HG02588 (cell line): Measurements from ENCODE around the gene HLCS.
"Not testable (repeated sequence)": the region's sequence is repeated elsewhere in the genome, so short reads cannot be mapped to it uniquely, and the experiment has no call there.

Experiments
- ATAC-seq: cut with Tn5 transposase; IDR thresholded peaks from one replicate; pipeline ENCODE4 v1.9.1; 2021; ENCODE audit warnings: mild to moderate bottlenecking, moderate library complexity; ENCODE audit not compliant: unreplicated experiment

The HLCS gene

DNA sequence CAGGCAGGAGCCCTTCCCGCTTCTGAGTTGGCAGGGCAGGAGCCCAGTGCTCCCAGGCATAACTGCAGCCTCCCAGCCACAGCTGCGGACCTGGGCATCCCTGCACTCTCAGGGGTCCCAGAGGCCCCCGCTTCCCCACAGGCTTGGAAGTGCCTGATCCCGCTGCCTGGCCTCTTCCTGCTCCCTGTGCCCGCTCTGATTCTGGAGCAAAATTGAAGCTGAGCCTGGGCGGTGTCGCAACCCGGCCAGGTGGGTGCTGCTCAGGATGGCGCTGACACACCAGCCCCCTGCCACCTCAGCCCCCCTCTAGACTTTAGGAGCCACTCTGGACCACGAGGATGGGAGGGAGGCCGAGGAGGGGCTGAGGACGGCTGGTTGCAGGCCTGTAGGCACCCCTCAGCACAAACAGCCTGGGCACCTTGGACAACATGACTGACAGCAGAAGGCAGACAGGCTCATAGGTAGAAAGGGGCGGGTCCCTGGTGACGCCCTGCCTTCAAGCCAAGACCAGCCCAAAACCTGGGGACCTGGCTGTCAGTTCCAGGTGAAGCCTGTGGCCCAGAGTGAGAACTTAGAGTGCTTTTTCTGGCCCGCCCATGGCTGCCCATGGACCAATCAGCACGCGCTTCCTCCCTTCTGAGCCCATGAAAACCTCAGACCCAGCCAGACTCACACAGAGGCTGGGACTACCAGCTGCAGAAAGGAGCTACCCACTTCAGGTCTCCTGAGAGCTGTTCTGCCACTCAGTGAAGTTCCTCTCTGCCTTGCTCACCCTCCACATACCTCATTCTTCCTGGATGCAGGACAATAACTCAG is 7.2 kb downstream of the HLCS start:
- no peak for ATAC-seq

DNA sequence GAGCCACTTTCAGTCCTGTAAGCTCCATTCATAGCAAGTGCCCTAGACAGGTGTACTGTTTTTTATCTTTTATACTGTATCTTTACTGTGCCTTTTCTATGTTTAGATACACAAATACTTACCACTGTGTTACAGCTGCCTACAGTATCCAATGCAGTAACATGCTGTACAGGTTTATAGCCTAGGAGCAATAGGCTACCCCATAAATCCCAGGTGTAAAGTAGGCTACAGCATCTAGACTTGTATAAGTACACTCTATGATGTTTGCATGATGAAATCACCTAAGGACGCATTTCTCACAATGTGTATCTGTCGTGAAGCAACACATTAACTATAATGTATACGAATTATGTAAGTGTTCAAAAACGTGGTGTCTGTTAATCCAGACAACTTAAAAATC is 10.7 kb downstream of the HLCS start:
- ATAC-seq: no peak

DNA sequence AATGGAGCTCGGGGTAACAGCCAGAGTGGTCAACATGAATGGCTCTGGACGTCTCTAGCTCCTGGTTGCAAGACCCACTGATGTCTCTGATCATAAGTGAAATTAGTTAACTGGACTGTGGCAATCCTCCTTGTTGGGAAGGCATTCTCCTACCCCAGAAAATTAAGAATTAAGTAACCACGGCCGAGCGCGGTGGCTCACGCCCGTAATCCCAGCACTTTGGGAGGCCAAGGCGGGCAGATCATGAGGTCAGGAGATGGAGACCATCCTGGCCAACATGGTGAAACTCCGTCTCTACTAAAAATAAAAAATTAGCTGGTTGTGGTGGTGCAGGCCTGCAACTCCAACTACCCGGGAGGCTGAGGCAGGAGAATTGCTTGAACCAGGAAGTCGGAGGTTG is 14.1 kb downstream of the HLCS start:
- ATAC-seq: not testable (repeated sequence)

DNA sequence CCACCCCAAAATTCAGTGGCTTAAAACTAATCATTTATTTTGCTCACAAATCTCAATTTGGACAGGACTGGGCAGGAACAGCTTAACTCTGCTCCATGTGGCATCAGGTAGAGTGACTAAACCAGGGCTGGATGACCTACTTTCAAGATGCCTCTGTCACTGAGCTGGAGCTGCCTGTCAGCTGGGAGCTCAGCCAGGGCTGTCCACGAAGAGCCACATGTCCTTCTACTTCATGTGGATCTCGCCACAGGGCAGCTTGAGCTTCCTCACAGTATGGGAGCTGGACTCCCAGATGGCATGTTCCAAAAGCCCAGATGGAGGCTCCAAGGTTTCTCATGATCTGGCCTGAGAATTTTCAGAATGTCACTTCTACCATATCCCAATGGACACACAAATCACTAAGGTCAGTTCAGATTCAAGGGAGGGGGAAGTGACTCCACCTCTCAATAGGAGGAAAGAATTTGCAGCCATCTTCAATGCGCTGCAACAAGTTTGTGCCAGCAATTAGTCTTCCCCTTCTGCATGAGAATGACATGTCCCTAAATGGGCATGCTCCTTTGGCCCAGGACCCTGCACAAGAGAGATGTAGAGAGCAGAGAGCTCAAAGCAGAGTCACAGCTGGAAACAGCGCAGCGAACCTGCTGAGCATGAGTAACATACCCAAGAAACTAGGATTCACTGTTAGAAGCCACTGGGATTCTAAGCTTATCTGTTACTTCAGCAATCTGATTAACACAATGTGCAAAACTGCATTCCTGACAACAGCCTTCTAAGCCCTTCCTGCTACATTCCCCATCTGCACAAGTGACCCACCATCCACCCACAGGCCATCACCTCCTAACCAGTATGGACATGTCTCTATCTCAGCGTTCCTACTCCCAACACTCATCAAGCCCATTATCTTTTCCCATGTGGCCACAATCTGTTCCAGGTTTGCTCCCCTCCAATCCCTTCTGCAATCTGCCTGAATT is 17.0 kb downstream of the HLCS start:
- no peak for ATAC-seq

DNA sequence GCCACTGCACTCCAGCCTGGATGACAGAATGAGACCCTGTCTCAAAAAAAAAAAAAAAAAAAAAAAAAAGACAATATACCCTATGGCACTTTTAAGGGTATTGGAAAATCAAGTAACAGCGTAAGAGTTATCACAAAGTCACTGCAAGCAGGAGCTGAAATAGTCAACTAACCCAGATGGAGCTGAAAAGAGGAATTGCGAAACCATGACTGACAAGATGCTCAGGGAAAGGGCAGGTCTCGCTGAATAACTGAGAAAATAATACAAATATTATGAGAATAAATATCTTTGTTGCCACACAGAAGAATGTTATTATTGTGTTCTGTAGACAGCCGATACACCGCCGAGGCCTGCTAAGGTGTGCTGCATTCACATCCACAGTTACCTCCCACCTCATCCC is 17.8 kb downstream of the HLCS start:
- no peak for ATAC-seq

DNA sequence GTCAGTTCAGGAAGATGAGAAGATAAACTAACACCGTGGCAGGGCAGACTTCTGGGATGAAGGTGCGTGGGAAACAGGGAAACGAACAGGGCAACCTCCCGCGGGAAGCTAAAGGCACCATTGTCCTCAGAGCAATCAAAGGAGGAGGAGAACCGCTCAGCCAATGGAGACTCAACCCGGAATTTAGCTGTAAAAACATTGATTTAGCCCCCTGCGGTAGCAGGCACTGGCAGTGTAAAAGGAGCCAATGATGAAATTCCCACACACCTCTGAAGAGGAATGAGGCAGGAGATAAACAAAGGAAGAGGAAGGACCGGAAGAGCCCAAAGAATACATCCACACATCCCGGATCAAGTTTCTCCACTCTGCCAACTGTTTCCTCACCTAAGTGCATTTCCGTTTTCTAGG is 19.5 kb downstream of the HLCS start:
- no peak for ATAC-seq

DNA sequence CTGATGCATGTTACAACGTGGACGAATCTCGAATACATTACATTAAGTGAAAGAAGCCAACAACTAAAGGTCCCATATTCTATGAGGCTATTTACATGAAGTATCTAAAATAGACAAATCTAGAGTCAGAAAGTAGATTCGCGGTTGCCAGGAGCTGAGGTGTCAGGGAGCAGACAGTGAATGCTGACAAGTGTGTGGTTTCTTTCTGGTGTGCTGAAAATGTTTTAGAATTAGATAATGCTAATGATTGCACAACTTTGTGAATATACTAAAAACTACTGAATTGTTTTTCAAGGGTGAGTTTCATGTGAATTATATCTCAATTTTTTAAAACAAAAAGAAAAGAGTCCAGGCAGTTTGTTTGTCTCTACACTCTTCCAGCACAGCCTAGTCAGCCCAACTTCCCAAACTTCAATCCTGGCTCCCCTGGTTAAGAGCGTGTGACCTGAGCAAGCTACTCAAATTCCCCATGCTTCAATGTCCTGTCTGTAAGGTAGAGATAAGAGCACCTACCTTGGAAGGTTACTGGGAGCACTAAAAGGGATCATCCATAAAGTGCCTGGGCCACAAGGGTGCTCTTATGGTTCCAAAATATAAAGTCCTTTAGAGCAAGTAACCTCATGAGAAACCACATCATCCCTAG is 20.9 kb downstream of the HLCS start:
- ATAC-seq: no peak

DNA sequence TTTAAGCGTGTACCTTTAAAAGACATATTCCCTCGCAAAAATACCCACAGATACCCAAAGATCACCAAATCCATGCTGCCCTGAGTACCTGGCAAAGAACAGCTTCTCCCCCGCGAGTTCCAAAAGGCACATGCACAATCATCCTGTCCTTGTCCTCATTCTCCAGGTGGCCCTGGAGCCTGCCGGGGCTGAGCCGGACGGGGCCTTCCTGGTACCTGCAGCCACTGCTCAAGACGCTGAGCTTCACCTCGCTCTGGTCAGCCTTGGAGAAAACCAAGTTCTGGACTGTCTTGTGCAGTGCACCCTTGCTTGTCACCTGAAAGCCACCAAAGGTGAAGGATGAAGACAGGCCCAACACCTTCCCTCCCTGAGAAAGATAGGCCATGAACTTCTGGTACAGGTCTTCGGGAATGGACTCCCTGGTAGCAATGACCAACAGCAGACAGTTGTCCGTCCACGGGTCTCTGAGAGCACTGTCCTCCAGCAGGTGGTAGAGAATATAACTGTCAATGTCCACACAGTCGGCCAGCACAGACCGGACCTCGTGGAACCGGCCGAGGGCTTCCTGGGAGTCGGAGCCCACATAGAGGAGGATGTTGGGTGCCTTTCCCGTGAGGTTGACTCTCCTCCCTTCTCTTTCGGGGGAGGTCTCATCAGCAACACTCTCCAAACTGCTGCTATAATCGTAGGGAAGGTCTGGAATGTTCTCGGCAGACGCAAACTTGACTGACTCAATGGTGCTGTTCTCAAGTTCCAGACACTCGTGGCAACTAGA is 29.9 kb downstream of the HLCS start:
- no peak for ATAC-seq

DNA sequence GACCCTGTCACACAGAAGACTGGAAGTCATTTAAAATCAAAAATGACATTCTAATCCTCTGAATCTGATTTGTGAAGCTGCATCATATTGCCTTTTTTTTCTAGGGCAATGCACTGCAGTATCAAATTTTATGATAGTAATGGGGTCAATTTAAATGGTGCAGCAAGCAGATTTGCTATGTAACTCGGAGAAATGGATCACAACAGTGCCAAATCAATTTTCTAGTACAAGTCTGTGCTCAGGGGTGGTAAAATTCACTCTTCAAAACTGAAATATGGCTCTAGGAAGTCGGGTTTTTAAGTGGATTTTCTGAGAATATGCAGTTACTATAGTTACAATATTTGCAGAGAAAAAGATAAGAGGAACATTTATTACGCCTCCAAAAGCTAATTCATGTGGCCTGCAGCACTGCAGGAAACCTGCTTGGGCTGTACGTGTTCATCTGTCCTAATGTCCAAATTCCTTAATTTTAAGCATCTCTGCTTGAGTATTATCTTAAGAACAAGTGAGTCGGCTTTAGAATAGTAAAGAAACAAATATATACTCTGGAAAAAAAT is 31.5 kb downstream of the HLCS start:
- no peak for ATAC-seq

DNA sequence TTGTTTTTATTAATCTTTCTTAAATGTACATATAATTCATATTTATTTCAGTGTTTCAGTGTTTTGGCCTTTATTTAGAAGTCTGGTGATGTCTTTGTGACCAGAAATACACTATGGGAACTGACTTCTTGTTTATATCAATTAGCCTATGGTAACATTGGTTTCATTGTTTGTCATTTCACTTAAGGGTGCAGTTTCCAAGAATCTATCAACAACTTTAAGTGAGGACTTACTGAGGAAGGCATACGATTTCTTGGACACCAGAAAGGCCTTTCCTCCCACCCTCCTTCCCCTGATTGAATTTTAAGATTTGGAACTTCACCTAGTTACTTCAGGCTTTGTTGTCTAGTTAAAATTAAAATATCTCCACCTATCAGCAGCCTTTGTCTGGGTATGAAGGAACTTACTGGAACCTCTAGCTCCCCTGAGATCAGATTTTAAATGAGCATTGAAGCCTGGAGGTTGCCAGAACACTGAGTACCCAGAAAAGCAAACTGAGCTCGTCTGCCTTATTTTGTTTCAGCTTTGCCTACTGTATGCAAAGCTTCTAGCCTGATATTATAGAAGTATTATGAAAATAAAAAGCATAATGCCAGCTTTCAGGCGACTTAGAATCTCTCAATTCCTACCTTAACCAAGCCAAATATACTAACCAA is 34.2 kb downstream of the HLCS start:
- ATAC-seq: no peak

DNA sequence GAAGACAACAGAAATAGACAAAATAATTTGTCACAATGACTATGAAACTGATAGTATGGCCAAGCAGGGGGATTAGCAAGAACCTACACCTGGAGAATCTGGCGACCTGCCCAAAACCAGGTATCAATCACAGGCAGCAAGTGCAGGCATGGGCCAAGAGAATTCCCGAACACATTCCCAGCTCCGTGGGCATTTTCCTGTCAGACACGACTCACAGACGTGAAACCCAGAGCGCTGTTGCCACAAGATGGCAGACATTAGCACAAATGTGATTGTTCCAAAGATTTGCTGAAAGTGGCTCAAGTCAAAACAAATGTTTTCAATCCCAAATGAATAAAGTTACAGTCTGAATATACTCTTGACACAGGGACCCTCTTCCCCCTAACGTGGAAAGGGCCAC is 36.8 kb downstream of the HLCS start:
- no peak for ATAC-seq

DNA sequence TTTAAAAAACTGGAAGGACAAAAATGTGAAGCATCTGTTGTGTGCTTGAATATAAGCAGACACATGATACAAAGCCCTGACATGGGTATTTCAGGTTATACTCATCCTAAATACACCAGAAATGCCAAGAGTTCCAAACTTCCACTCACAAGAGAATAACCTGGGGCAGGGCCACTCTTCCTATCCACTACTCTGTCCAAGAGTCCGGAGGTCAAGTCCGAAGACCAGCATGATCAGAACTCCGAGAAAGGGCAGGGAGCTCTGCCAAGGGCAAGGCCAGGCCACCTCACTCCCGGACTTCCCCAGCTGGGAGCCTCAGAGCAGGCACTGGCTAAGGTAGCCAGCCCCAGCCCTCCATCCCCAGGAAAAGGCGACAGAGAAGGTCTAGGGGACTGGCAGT is 37.5 kb downstream of the HLCS start:
- ATAC-seq: no peak

DNA sequence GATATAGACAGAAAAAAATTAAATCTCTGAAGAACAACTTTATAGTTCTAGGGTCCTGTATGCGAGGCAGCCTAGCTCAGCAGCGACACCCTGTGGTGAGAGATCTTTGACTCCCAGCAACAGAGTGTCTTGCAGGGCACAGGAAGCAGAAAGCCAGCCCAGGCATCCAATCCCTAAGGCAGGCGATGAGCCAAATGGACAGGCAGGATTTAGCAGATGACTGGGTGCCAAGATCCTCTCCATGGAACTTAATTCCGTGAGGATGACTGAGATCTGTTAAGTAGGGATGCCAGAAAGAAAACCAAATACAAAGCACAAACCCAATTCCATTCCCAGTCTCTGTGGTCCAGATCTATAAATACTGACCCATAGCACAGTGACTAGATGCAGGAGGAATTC is 38.8 kb downstream of the HLCS start:
- no peak for ATAC-seq

DNA sequence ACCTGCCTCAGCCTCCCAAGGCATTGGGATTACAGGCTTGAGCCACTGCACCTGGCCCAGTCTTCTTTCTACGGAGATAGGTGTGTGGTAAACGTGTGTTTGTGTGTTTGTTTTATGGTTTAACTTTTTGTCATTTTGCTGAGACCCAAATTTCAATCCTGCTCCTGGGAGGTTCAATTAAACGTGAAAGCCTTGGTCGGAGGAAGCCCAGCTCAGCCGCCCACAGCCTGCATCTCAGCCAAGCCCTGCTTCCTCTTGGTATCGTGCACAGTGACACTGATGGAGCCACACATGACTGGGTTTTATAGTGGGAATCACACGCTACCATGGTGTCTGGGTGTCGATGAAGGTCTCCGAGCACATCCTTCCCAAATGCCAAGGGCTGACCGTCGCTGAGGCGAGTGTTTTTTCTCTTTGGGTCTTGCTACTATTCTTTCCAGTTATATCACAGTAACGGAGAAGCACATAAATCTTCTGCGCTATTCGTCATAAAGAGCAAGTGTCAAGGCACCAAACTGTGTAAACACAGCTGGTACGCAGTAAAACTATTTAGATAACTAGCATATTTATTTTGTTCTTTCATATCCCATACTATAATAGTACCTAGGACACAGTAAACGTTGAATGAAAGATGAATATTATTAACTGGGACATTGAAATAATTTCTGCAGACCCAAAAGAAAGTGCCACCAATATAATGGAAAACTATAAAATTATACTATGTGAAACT is 39.3 kb downstream of the HLCS start:
- ATAC-seq: no peak

DNA sequence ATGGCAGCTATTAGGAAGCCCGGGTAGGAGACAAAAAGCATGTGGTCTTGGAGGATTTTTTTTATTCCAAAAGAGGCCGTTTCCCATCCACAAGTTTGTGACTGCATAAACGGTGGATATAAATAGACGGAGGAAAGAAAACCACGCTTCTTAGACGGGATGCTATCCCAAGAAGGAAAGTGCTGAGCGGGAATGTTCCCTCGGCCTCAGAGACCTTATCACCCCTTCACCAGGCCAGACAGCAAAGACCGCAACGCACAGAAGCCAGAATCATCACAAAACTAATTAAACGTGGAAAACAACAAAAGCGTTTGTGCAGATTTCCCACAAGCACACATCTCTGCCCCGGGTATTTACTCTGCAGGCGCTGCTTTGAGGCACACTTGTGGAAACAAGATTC is 43.2 kb downstream of the HLCS start:
- ATAC-seq: no peak

DNA sequence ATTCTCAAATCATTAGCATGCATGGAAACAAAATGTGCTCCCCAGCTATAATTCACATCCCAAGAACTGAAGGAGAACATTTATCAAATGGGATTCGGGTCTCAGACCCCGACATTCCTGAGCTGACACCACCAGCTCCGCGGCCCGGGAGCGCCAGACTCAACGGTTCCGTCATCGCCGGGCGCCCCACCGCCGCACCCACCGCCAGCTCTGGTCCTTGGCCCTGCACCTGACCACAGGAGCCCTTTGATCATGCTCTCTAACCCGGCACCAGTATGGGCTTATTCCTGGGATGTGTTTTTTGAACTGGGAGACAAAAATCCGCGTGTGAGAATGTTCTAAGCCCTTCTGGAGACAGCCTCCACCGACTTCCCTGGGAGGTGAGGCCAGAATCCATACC is 43.6 kb downstream of the HLCS start:
- no peak for ATAC-seq

DNA sequence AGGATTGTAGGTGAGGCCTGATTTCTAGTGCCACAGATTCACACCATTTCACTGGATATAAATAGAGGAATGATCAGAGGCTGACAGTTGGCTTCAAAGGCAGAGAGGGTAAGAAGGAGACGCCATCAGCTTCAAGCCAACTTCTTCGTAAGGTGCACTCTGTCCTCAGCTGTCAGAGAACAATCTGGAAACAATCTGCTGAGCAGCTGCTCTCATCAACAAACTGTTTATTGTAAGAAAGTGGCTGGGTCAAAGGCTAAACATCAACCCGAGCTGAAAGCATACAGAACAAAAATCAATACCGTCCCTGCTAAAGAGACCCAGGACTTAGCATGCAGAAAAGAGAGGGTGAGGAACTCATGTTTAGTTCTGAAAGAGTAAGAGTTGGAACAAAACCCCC is 48.2 kb downstream of the HLCS start:
- no peak for ATAC-seq

DNA sequence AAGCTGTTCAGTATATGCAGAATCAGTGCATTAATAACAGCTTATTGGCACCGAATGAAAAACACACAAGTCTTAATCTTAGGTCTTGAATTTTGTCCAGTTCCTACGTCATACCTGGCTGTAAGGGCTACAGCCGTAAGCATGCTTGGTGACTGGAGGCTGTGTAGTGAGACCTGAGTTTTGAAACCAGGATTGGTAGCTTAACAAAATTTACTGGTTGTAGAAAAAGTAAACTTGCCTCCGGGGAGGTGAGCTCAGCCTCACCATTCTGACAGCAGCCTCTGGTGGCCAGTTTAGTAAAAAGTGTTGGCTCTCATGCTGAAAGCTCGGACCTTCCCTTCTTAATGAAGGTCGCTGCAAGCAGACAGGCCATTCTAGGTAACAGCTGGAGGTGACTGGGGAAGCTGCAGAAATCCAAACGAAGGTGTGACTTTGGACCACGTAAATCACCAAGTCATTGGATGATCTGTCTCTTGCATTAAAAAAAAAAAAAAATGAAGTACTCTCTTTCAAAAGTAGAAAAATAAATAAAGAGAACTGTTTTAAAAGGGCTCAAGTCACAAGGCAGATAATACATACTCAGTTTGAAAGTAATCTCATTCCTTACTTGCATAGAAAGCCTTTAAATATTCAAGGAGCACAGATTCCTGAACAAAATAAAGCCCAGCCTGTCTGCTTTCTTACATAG is 48.9 kb downstream of the HLCS start:
- no peak for ATAC-seq

DNA sequence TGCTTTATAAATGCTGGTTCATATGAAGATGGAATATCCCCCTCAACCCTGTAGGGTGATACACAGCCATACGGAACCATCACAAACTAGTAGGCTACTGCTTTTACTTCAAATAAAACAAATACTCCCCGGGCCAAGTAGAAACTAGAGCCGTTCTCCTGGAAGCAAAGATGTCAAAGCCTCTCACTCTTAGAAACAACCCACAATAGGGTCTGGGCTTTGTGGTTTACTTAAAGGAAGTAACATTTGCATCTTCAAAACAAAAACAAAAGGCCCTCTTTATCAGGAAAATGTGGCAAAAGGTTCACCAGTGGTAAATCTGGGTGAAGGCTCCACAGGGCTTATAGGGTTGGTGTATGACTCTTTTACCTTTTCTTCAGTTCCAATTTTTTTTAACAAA is 49.8 kb downstream of the HLCS start:
- no peak for ATAC-seq
